ENCODE measurements around the gene TF. TPM values are rescaled to one million over a fixed set of nuclear protein-coding genes. Genes with fewer than 3 reads are reported as not detected.

Gene TF
- total RNA-seq, 1 experiment from 2014 or later: 0.09 TPM

DNA sequence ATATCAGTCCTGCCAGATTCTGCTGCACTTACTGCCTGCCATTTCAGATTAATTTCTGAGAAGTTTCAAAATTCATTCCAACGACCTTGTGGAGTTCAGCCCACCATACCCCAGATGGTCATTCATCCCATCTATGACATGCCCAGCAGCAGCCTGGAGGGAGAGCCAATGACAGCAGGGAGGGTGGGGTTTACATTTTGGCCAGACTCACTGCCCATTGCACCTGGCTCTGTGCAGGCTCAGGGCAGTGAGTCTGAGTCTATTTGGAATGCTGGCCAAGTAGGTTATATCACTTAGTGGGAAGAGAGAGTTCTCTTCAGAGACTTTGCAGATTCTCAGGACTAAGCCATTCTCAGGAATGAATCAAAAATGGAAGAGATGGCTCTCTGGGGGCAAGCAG is 80.9 kb downstream of the TF start:
- peaks cover 16 to 35% (median 21%) of the 10 kb centered on the region in 3 experiments; a peak in 6 of 7 replicates for H3K36me3 Mint-ChIP-seq (ENCODE audit: insufficient read depth in 1 of 3, low read depth in 3 of 3)
- no peak overlapping the region for H2BK5ac ChIP-seq (ENCODE audit: insufficient read length, low read length)
- no peak overlapping the region for H3K4ac ChIP-seq (ENCODE audit: low read depth, low read length)
- H3K27ac ChIP-seq (ENCODE audit: insufficient read length, low read depth, low read length): no peak overlapping the region
- no peak overlapping the region for H2AK5ac ChIP-seq (ENCODE audit: insufficient read length, low read length)
- H3K79me1 ChIP-seq (ENCODE audit: insufficient read depth, low read depth, low read length, poor library complexity, severe bottlenecking): no peaks in the 10 kb centered on the region
- H3K4me3 Mint-ChIP-seq: no peak overlapping the region
- H3K9me3 Mint-ChIP-seq: no peaks in the 10 kb centered on the region
- no peak overlapping the region for H2BK15ac ChIP-seq (ENCODE audit: low read depth, low read length)
- TF ChIP-seq, protein P1, sequence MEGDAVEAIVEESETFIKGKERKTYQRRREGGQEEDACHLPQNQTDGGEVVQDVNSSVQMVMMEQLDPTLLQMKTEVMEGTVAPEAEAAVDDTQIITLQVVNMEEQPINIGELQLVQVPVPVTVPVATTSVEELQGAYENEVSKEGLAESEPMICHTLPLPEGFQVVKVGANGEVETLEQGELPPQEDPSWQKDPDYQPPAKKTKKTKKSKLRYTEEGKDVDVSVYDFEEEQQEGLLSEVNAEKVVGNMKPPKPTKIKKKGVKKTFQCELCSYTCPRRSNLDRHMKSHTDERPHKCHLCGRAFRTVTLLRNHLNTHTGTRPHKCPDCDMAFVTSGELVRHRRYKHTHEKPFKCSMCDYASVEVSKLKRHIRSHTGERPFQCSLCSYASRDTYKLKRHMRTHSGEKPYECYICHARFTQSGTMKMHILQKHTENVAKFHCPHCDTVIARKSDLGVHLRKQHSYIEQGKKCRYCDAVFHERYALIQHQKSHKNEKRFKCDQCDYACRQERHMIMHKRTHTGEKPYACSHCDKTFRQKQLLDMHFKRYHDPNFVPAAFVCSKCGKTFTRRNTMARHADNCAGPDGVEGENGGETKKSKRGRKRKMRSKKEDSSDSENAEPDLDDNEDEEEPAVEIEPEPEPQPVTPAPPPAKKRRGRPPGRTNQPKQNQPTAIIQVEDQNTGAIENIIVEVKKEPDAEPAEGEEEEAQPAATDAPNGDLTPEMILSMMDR (conservative IDR thresholded peaks at IDR 0.05): no peak
- no peak overlapping the region for H3K18ac ChIP-seq (ENCODE audit: insufficient read length, low read depth, low read length)
- no peak overlapping the region for H3K14ac ChIP-seq (ENCODE audit: insufficient read depth, low read length)
- H3K9ac ChIP-seq (ENCODE audit: extremely low read depth, insufficient read length, low read length): no peak overlapping the region
- no peak overlapping the region for H2BK20ac ChIP-seq (ENCODE audit: low read depth, low read length, poor library complexity, severe bottlenecking)
- no peaks in the 10 kb centered on the region for H4K20me1 ChIP-seq (ENCODE audit: control insufficient read depth, insufficient read depth, insufficient read length)
- H3K27me3 Mint-ChIP-seq (ENCODE audit: low read depth): no peaks in the 10 kb centered on the region
- H4K5ac ChIP-seq (ENCODE audit: insufficient read length, low read depth, low read length): no peak overlapping the region
- WGBS (ENCODE audit: extremely low coverage, insufficient read length, low lambda C conversion rate): no CpG with 5 or more reads among the region's 1 CpG
- H3K79me2 ChIP-seq (ENCODE audit: insufficient read depth, low read length): no peaks in the 10 kb centered on the region
- H4K91ac ChIP-seq (ENCODE audit: insufficient read length, low read depth, low read length): no peak overlapping the region
- no peak overlapping the region for H3K27ac Mint-ChIP-seq
- no peak overlapping the region for H3T11ph ChIP-seq (ENCODE audit: low read length)
- no peak overlapping the region for H4K8ac ChIP-seq (replicated peaks; ENCODE audit: insufficient read length, low read depth, low read length)
- H2AFZ ChIP-seq (ENCODE audit: low read length): no peak overlapping the region
- no peaks in the 10 kb centered on the region for H3K27me3 ChIP-seq (ENCODE audit: insufficient read depth, low read length)
- H3K4me1 Mint-ChIP-seq: peaks cover 6 to 14% of the 10 kb centered on the region in 2 experiments
- H3K4me2 ChIP-seq (ENCODE audit: insufficient read depth, insufficient read length, low read length): no peak overlapping the region
- H3K23me2 ChIP-seq (ENCODE audit: insufficient read length, low read depth, low read length, poor library complexity, severe bottlenecking): no peaks in the 10 kb centered on the region
- H3K4me1 ChIP-seq (ENCODE audit: insufficient read depth, low read length): no peaks in the 10 kb centered on the region
- H2BK12ac ChIP-seq (ENCODE audit: insufficient read length, low read depth, low read length): no peak overlapping the region
- no peak overlapping the region for H3K56ac ChIP-seq (ENCODE audit: insufficient read length, low read depth, low read length)
- no peak overlapping the region for H3K23ac ChIP-seq (ENCODE audit: insufficient read length, low read depth, low read length)
- H2BK120ac ChIP-seq (ENCODE audit: low read depth, low read length, poor library complexity, severe bottlenecking): no peak overlapping the region
- DNase-seq: no peak
- H3K9me3 ChIP-seq (ENCODE audit: control insufficient read depth, low read depth, low read length): no peaks in the 10 kb centered on the region

All from H9 (cell line).